GM18858 (cell line): ENCODE data around the gene ETFA.

Source experiments
- ATAC-seq: cut with Tn5 transposase; IDR thresholded peaks from one replicate; pipeline ENCODE4 v1.9.1; 2021; ENCODE audit not compliant: unreplicated experiment

Gene ETFA

GRCh38 chr15:76199106-76200082 lies 111.9 kb downstream of the ETFA start:
- no peak for ATAC-seq

GRCh38 chr15:76198456-76199105 lies 112.7 kb downstream of the ETFA start:
- no peak for ATAC-seq

GRCh38 chr15:76197703-76198455 lies 113.4 kb downstream of the ETFA start:
- ATAC-seq: no peak

GRCh38 chr15:76196269-76197231 lies 114.7 kb downstream of the ETFA start:
- ATAC-seq: no peak

GRCh38 chr15:76195506-76196268 lies 115.6 kb downstream of the ETFA start:
- ATAC-seq: no peak

- ATAC-seq: no peak
Observed at GRCh38 chr15:76193934-76194333, 117.3 kb downstream of the ETFA start.

- ATAC-seq: no peak
Observed at GRCh38 chr15:76192715-76193114, 118.6 kb downstream of the ETFA start.

- ATAC-seq: no peak
Observed at GRCh38 chr15:76191539-76192244, 119.6 kb downstream of the ETFA start.

- ATAC-seq: no peak
Observed at GRCh38 chr15:76190751-76191538, 120.3 kb downstream of the ETFA start.

- ATAC-seq: no peak
Observed at GRCh38 chr15:76190070-76190564, 121.2 kb downstream of the ETFA start.

- ATAC-seq: no peak
Observed at GRCh38 chr15:76189106-76189505, 122.2 kb downstream of the ETFA start.

GRCh38 chr15:76187163-76187562 lies 124.1 kb downstream of the ETFA start:
- ATAC-seq: no peak

- ATAC-seq: no peak
Observed at GRCh38 chr15:76185716-76186115, 125.6 kb downstream of the ETFA start.

GRCh38 chr15:76184650-76185035 lies 126.6 kb downstream of the ETFA start:
- no peak for ATAC-seq

GRCh38 chr15:76183930-76184649 lies 127.2 kb downstream of the ETFA start:
- ATAC-seq: no peak

GRCh38 chr15:76181705-76182107 lies 129.6 kb downstream of the ETFA start:
- no peak for ATAC-seq

- no peak for ATAC-seq
Observed at GRCh38 chr15:76180321-76180720, 130.9 kb downstream of the ETFA start.
